Transverse colon (tissue), 4 donors: Measurements from ENCODE around the gene USO1. TPM values are rescaled to one million over a fixed set of nuclear protein-coding genes. Genes with fewer than 3 reads are reported as not detected.
"Not testable (repeated sequence)": the region's sequence is repeated elsewhere in the genome, so short reads cannot be mapped to it uniquely, and the experiment has no call there.

Experiments
- DNase-seq: peaks from one replicate; pipeline ENCODE4 v3.0.0-alpha.2; 2019
- H3K27ac ChIP-seq, 4 donors: fragments of 200-600 bp; sonication (generic); 2 replicates each; pipeline ENCODE4 v1.5.1; 2016 to 2018; ENCODE audit warnings: inconsistent platforms in 4 of 4
- H3K27me3 ChIP-seq: fragments of 200-600 bp; sonication (generic); 2 replicates; pipeline ENCODE4 v1.5.1; 2017; ENCODE audit warnings: inconsistent platforms
- H3K36me3 ChIP-seq, 4 donors: fragments of 200-600 bp; sonication (generic); 2 replicates each; pipeline ENCODE4 v1.5.1; 2017 to 2019; ENCODE audit warnings: inconsistent platforms in 4 of 4
- H3K4me1 ChIP-seq, 4 donors: fragments of 200-600 bp; sonication (generic); 2 replicates each; pipeline ENCODE4 v1.5.1; 2017 to 2020; ENCODE audit warnings: inconsistent platforms in 4 of 4
- H3K4me3 ChIP-seq, 4 donors: fragments of 200-600 bp; sonication (generic); 1 replicate in 1 of 4; 2 replicates in 3 of 4; pipeline versions ENCODE4 v1.5.1 to v1.6.1; 2017 to 2019; ENCODE audit warnings: inconsistent platforms in 4 of 4
- H3K9me3 ChIP-seq, 2 donors: fragments of 200-600 bp; sonication (generic); 2 replicates each; pipeline ENCODE4 v1.5.1; 2017 to 2019; ENCODE audit warnings: inconsistent platforms in 2 of 2
- CTCF ChIP-seq, 5 experiments: fragments of 200-600 bp in 3 of 5; fragments of 450-650 bp in 2 of 5; sonication (generic) in 3 of 5; IDR thresholded peaks; 1 replicate in 2 of 5; 2 replicates in 3 of 5; pipeline ENCODE4 v1.5.1; 2016 to 2017; ENCODE audit warnings: antibody characterized with exemption in 5 of 5, inconsistent platforms in 3 of 5, mild to moderate bottlenecking in 2 of 5, moderate library complexity in 1 of 5
- EP300 ChIP-seq: sonication (generic); formaldehyde crosslinking; IDR thresholded peaks from one replicate; pipeline ENCODE4 v1.6.1; 2017; ENCODE audit warnings: antibody characterized with exemption, low read depth
- POLR2A ChIP-seq: fragments of 450-650 bp; IDR thresholded peaks from one replicate; pipeline ENCODE4 v1.6.1; 2016; ENCODE audit warnings: antibody characterized with exemption, mild to moderate bottlenecking, moderate library complexity
- POLR2AphosphoS5 ChIP-seq, 3 donors: sonication (generic); formaldehyde crosslinking; IDR thresholded peaks; one replicate each; pipeline ENCODE4 v1.6.1; 2016; ENCODE audit warnings: antibody characterized with exemption in 3 of 3
- WGBS, 2 donors: methylation state at CpG; one replicate each; pipeline ENCODE4 v1.1.5; 2018; ENCODE audit warnings: low coverage in 1 of 2; 5-methylcytosine and 5-hydroxymethylcytosine counted together
- in situ Hi-C, 4 donors: fragments of 200-750 bp; cut with MboI; loops; one replicate each; pipeline versions ENCODE4 v1.15.0 to v1.15.1; 2017; ENCODE audit warnings: low sequenced_read_pairs in 3 of 4, low pct_ligation_motif_present in 1 of 4, low pct_unique_long_range_greater_than_20kb in 1 of 4
- intact Hi-C: fragments of 100-400 bp; cut with DNase I; formaldehyde crosslinking; loops from one replicate; pipeline ENCODE4 v1.15.1; 2023; ENCODE audit warnings: low total_unique reads
- total RNA-seq, 4 donors: library from RNA; depleted of rRNA; stranded (reverse); fragments of >200 nt; gene quantifications; one replicate each; pipeline ENCODE4 v1.1.0, GENCODE V29; 2016

Gene USO1
- total RNA-seq, 4 donors from 2014 or later: 24.3 to 110 (median 61.0) TPM

GRCh38 chr4:75679876-75680575 lies 44.4 kb upstream of the USO1 start:
- no peak for TF ChIP-seq EP300
- no peak for TF ChIP-seq CTCF (IDR thresholded peaks at IDR 0.05)
- no peak for TF ChIP-seq POLR2AphosphoS5 (IDR thresholded peaks at IDR 0.05)
- no peak for TF ChIP-seq POLR2A
- intact Hi-C loops (loop anchor here (5.0 kb wide), 1 partner anchor 42 kb away; the partner anchor contains the start of gene USO1), in situ Hi-C loops (loop anchor here in 1 of 4 donors (10.0 kb wide), 1 partner anchor 45 kb away; the partner anchor contains the start of gene USO1)
- DNase-seq: no peak
- no peak overlapping the region for H3K27ac ChIP-seq
- WGBS, 2 donors: 88 to 100% methylated on average over 2 to 3 of the region's 3 CpGs
- no peaks in the 10 kb centered on the region for H3K27me3 ChIP-seq
- no peaks in the 10 kb centered on the region for H3K36me3 ChIP-seq
- no peak overlapping the region for H3K4me3 ChIP-seq
- H3K4me1 ChIP-seq: peaks cover 0 to 2% (median 0%) of the 10 kb centered on the region in 4 donors
- no peaks in the 10 kb centered on the region for H3K9me3 ChIP-seq

DNA sequence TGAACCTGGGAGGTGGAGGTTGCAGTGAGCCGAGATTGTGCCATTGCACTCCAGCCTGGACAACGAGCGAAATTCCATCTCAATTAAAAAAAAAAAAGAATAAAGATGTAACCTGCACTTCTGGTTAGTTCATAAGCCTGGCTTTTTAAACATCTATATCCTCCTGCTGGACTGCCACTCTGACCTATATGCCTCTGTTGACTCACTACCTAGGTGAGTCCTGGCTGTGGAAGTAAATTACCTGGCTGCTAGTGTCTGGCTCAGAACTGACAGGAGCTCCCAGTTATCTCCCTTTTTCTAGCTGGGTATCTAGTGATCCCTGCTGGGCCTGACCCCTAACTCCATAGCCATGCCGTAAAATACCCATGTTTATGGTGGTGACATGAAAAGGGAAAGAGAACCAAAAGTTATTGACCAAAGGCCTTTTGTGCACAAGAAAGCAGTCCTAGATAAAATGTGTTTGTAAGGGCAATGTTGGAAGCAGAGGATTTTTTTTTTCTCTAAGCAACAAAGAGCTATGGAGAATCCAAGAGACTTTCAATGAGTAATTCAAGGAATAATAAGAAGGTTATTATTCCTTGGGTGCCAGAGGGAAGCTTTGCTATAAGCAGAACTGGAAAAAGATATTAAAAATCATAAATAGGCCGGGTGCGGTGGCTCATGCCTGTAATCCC lies 40.8 kb upstream of the USO1 start:
- intact Hi-C loops: no loop called here
- H3K27me3 ChIP-seq: no peaks in the 10 kb centered on the region
- in situ Hi-C loops: no loop called here
- WGBS, 2 donors: 89 to 90% methylated on average over 5 to 6 of the region's 6 CpGs
- no peak overlapping the region for H3K4me3 ChIP-seq
- no peaks in the 10 kb centered on the region for H3K36me3 ChIP-seq
- no peaks in the 10 kb centered on the region for H3K4me1 ChIP-seq
- TF ChIP-seq CTCF (IDR thresholded peaks at IDR 0.05) (no peak), EP300 (no peak), POLR2A (no peak), POLR2AphosphoS5 (IDR thresholded peaks at IDR 0.05) (no peak)
- DNase-seq: no peak
- no peak overlapping the region for H3K27ac ChIP-seq
- H3K9me3 ChIP-seq: no peaks in the 10 kb centered on the region

- Histone ChIP-seq H3K4me1 (no peaks in the 10 kb centered on the region), H3K9me3 (no peaks in the 10 kb centered on the region), H3K27me3 (no peaks in the 10 kb centered on the region), H3K36me3 (no peaks in the 10 kb centered on the region), H3K27ac (no peak overlapping the region), H3K4me3 (no peak overlapping the region)
- 71 to 74% methylated on average over 2 of the region's 2 CpGs for WGBS, 2 donors
- intact Hi-C loops: no loop called here
- in situ Hi-C loops: no loop called here
- TF ChIP-seq POLR2A: no peak
- TF ChIP-seq EP300: no peak
- TF ChIP-seq POLR2AphosphoS5 (IDR thresholded peaks at IDR 0.05): no peak
- no peak for TF ChIP-seq CTCF (IDR thresholded peaks at IDR 0.05)
- DNase-seq: no peak
Observed at GRCh38 chr4:75685546-75686189, 38.7 kb upstream of the USO1 start.

DNA sequence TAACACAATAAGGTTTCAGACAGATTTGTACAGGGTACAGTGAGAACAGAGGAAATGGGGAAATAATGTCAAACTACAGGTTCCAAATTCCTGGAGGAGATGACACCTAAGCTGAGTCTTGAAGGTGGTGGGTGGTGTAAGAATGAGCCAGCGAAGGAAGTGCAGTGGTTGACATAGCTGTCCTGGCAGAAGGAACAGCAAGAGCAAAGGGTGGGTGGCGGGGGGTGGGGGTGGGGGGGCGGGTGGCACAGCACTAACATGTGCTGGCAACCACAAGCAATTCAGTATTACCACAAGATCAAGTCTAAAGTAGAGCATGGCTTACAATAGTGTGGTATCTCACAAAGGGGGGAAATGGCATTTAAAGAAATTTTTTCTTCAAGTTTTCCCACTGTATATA lies 38.0 kb upstream of the USO1 start:
- no peaks in the 10 kb centered on the region for H3K36me3 ChIP-seq
- 88% methylated on average over 3 of the region's 3 CpGs; no CpG with 5 or more reads in 1 of the 2 donors for WGBS, 2 donors
- H3K4me3 ChIP-seq: no peak overlapping the region
- in situ Hi-C loops (no loop called here), intact Hi-C loops (no loop called here)
- TF ChIP-seq CTCF (IDR thresholded peaks at IDR 0.05) (no peak), POLR2A (no peak), POLR2AphosphoS5 (IDR thresholded peaks at IDR 0.05) (no peak), EP300 (no peak)
- no peaks in the 10 kb centered on the region for H3K9me3 ChIP-seq
- no peak overlapping the region for H3K27ac ChIP-seq
- H3K4me1 ChIP-seq: no peaks in the 10 kb centered on the region
- no peak for DNase-seq
- no peaks in the 10 kb centered on the region for H3K27me3 ChIP-seq

GRCh38 chr4:75687125-75687524 lies 37.3 kb upstream of the USO1 start:
- in situ Hi-C loops, H3K4me1 ChIP-seq: not testable (repeated sequence)

DNA sequence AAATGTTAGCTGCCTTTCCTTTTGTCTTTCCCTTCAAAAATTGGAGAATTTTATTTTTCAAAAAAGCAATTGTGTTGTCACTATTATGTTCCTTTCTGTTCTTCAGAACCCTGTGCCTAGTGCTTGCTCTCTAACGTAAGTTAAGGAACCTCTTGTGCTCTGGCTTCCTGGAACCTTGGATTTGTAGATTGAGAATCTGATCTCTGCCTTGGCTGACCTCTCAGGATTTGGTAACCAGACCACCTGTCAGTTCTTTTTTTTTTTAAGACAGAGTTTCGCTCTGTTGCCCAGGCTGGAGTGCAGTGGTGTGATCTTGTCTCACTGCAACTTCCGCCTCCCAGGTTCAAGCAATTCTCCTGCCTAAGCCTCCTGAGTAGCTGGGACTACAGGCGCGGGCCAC lies 32.3 kb upstream of the USO1 start:
- in situ Hi-C loops, intact Hi-C loops, DNase-seq, H3K36me3 ChIP-seq, H3K9me3 ChIP-seq, H3K4me3 ChIP-seq, H3K27me3 ChIP-seq, H3K27ac ChIP-seq: not testable (repeated sequence)
- peaks cover 4 to 17% (median 9%) of the 10 kb centered on the region in 4 donors for H3K4me1 ChIP-seq
- 99 to 100% methylated on average over 1 to 5 of the region's 5 CpGs for WGBS, 2 donors

More at GRCh38 chr4:75687125-75687524, 37.3 kb upstream of the USO1 start:
- H3K36me3 ChIP-seq, H3K27me3 ChIP-seq, H3K4me3 ChIP-seq, H3K27ac ChIP-seq, intact Hi-C loops, H3K9me3 ChIP-seq, DNase-seq: not testable (repeated sequence)
- 96 to 100% methylated on average over 1 of the region's 1 CpG for WGBS, 2 donors
